Renal pelvis (tissue), 4 donors: ENCODE measurements around the gene MATCAP1. TPM values are rescaled to one million over a fixed set of nuclear protein-coding genes. Genes with fewer than 3 reads are reported as not detected.
A peak's percentile ranks its signal among the peaks of the same experiment; 100 is the strongest.

Experiments used
- DNase-seq: peaks from one replicate; pipeline ENCODE4 v3.0.0-alpha.2; 2013
- polyA plus RNA-seq, 3 donors: library from polyadenylated mRNA; unstranded; fragments of 120-200 nt; gene quantifications; one replicate each; pipeline ENCODE4 v1.2.1, GENCODE V29; 2013; ENCODE audit not compliant: insufficient read length in 3 of 3

MATCAP1 gene
- polyA plus RNA-seq, 3 donors, result 34.7 to 53.0 (median 50.1) TPM

- no peak for DNase-seq
Measured at GRCh38 chr16:67192781-67193361, 9.1 kb upstream of the MATCAP1 start.

- DNase-seq, result peak; percentile 91
Measured at GRCh38 chr16:67191995-67192681, 8.4 kb upstream of the MATCAP1 start, which contains the start of gene E2F4. Gene E2F4, plus strand, starts transcription at chr16:67192155. Its CDS starts 73 bp downstream, at chr16:67192228.

GRCh38 chr16:67191411-67191994 is 7.7 kb upstream of the MATCAP1 start:
- DNase-seq, result no peak

GRCh38 chr16:67190448-67191399 is 7.0 kb upstream of the MATCAP1 start:
- DNase-seq, result no peak

GRCh38 chr16:67190041-67190440 is 6.3 kb upstream of the MATCAP1 start, which contains the start of gene EXOC3L1:
Gene EXOC3L1, minus strand, starts transcription at chr16:67190136. Its CDS starts 460 bp downstream, at chr16:67189676.
- DNase-seq, result no peak

- no peak for DNase-seq
Measured at GRCh38 chr16:67188798-67189197, 5.0 kb upstream of the MATCAP1 start.

GRCh38 chr16:67188323-67188722 is 4.6 kb upstream of the MATCAP1 start:
- no peak for DNase-seq

- no peak for DNase-seq
Measured at GRCh38 chr16:67187175-67187890, 3.6 kb upstream of the MATCAP1 start.

GRCh38 chr16:67186550-67186950 is 2.8 kb upstream of the MATCAP1 start:
- no peak for DNase-seq

- DNase-seq, result no peak
Measured at GRCh38 chr16:67185651-67186134, 1.9 kb upstream of the MATCAP1 start.

- peak; percentile 91 for DNase-seq
Measured at GRCh38 chr16:67184995-67185650, 1.4 kb upstream of the MATCAP1 start.

- no peak for DNase-seq
Measured at GRCh38 chr16:67184453-67184994, 761 bp upstream of the MATCAP1 start.

GRCh38 chr16:67183284-67183626 is 508 bp downstream of the MATCAP1 start:
- DNase-seq, result no peak

- DNase-seq, result no peak
Measured at GRCh38 chr16:67182288-67182687, 1.5 kb downstream of the MATCAP1 start.

GRCh38 chr16:67181346-67181745 is 2.4 kb downstream of the MATCAP1 start:
- DNase-seq, result no peak

- DNase-seq, result no peak
Measured at GRCh38 chr16:67180166-67180565, 3.6 kb downstream of the MATCAP1 start.

GRCh38 chr16:67179421-67180080 is 4.2 kb downstream of the MATCAP1 start:
- no peak for DNase-seq

- no peak for DNase-seq
Measured at GRCh38 chr16:67177743-67178699, 5.7 kb downstream of the MATCAP1 start.

- DNase-seq, result no peak
Measured at GRCh38 chr16:67176662-67177061, 7.1 kb downstream of the MATCAP1 start.
